Fibroblast of skin of back (primary cell): Measurements from ENCODE around the gene GALNT13.

Source experiments
- DNase-seq: peaks from one replicate; pipeline ENCODE4 v3.0.0-alpha.2; 2013

The GALNT13 gene

DNA sequence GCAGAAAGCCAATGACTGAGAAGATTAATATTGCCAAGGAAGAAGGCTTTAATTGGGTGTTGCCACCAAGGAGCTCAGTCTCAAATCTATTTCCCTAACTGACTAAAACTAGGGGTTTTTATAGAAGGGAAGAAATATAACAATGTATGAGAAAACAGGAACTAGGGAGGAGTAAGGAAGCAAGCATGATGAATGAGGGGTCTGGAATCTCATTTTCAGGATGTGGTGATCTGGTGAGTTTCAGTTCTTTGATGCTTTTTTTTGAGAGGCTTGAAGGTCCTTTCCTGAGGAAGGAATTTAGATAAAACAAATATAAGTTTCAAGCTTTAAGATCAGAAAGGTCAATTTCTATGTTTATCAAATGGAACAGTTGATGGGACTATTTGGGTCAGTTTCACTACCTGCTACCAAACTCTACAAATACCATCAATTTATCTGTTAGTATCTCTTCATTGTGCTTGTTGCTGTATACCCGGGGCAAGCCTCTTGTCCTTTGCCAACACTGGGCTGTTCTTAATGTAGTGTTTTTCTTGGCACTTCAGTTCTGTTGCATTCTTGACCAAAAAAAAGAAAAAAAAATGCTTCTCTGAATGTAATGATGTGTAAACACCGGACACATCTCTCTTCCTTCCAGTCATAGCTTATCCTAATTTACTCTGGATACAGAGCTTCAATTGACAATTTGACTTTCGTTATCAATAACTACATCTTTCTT lies 357.0 kb downstream of the GALNT13 start:
- no peak for DNase-seq

DNA sequence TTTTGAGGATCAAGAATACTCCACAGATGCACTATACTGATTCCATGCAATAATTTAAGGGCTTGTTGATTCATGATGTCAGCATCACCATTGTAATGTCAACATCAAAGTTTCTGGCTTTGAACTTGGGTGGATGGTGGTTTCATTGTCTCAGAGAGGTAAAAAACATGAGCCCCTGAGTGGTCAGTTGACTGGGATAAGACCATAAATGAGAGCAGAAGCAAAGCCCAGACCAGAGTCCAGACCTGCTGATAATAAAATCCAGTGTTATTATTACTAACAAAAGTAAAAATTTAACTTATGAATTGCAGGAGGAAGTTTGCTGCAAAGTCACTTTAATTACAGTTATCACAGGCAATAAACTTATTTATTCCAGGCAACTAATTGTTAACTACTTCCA lies 358.2 kb downstream of the GALNT13 start:
- no peak for DNase-seq

DNA sequence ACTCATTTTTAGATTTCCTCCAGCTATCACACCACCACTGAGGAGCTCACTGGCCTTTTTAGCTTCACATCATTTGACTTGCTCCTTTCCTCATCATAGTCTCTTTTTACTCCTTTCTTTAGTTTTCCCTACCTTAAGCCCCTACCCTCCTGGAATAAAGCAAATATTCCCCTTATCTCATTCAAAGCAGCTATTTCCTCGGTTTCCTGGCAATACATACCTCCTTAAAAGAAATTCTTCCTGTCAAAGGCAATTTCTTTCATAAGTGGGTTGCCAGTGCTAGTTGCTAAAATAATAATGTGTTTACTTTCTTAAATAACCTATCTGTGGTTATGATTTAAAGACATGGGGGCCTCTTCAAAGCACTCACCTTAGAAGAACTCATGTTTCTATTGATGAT lies 359.3 kb downstream of the GALNT13 start:
- DNase-seq: no peak

DNA sequence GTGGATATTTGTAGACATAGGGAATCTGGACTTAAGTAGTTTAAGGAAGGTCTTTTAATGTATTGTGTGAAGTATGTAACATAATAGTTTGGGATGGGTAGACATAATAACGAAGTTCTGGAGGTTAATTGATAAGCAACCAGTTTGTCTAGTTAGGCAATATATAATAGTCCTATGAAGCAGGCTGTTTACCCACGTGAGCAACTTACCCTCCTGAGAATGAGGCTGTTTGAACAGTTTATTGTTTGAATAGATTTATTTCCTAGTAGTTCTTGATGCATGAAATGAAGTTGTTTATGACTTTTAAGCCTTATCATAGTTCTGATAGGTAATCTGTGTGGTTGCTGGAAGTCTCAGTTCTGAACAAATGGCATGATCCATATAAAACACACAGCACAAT lies 361.5 kb downstream of the GALNT13 start:
- no peak for DNase-seq

DNA sequence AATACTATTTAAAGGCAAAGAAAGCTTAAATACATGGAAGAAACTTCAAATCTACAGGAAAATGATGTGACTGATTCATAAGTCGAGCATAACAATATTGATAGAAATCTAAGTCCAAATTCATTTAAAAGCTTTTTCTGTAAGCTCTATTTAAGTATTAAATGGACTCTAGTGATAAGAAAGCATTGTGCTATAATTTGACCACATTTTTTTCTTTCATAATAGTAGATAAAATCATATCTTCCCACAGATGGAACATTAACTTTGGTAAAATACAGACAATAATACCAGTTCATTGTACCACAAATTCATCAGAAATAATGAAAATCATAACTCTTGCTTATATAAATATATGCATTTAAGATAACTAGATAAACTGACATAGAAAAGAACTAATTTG lies 366.5 kb downstream of the GALNT13 start:
- DNase-seq: no peak

DNA sequence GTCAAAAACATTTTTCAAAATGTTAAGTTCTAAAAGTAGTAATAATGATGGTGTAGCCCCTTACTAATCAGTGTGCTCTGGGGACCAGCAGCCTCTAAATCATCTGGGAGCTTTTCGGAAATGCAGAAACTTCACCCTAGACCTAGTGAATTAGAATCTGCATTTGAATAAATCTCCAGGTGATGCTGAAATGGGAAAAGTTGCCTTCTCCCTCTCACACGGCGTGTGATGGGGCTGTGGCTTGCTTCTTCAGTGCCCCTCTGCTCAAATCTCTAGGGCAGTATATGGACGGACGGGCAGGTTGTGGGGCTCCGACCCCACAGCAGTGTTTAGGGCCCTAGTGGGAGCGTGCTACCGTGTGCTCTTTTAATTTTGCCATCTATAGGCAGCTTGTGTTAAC lies 368.6 kb downstream of the GALNT13 start:
- no peak for DNase-seq

DNA sequence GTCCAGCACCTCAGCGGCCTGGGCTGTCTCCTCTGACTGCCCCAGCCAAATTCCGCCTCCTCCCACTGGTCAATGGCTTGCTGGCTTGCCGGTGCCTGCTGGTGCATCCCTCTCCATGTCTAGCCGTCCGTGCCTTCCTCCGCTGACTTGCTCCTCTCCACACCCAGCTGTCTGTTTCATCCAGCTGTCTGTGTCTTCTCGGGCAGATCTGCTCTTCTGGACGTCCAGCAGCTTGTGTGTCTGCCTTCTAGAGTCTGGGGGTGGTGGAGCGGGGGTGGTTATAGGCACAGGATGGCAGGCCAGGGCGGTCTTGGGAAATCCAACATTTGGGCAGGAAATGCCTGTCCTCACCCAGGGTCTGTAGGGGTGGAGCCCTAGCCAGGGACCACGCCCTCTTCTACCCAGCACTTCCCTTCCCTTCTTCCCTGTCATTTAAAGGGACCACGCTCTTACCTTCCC lies 369.2 kb downstream of the GALNT13 start:
- DNase-seq: no peak

DNA sequence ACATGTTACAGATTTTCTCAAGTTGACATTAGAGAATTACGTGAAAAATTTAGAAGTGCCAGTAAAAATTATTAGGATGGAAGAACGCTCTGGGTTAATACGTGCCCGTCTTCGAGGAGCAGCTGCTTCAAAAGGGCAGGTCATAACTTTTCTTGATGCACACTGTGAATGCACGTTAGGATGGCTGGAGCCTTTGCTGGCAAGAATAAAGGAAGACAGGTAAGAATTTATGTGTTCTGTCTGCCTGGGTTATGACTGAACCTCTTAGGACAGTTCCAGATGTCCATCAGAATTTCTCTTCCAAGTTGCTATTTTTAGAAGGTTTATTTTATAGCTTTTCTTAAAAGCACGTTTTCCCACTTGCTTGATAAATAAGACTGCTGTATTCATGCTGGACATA lies 371.0 kb downstream of the GALNT13 start:
- DNase-seq: no peak

DNA sequence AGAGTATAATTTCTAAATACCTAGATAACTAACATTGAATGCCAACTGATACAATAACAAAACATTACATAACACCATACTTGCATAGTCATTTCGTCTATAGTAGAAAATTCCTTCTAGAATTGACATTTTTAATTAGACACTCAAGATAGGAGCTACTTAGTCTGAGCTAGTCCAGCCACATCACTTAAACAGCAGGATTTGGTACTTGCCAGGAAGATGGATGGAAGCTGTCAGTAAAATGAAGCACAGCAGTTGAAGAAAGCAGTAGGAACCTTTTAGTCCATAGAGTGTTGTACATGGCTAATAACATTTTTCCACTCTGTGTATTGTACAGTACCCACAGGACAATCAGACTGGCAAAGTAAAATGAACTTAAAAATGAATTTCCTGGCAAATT lies 372.0 kb downstream of the GALNT13 start:
- no peak for DNase-seq

DNA sequence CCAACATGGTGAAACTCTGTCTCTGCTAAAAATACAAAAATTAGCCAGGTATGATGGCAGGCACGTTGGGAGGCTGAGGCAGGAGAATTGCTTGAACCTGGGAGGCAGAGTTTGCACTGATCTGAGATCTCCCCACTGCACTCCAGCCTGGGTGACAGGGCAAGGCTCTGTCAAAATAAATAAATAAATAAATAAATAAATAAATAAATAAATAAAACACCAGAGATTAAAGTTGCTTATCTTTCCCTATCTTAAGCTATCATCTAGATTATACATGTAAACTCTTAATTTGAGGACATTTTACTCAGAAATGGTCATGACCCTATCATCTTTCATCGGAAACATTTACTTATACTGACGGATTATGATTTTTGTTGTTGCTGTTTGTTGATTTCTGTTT lies 373.2 kb downstream of the GALNT13 start:
- DNase-seq: no peak

DNA sequence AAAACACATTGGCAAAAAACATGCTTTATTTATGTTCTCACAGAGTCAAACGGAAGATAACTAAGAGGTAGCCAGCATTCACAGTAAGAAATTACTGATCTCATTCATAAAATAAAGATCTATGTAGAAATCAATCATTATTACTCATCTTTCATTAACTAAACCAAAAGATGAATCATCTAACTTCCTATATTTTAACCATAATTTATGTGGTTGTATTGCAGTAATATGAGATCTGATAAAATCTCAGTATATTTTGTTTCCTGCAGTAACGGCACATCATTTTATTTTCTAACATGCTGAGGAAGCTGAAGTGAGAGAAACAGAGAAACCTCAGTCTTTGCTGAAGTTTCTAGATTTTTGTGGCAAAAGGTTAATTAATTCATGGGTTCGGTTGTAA lies 375.8 kb downstream of the GALNT13 start:
- DNase-seq: no peak

DNA sequence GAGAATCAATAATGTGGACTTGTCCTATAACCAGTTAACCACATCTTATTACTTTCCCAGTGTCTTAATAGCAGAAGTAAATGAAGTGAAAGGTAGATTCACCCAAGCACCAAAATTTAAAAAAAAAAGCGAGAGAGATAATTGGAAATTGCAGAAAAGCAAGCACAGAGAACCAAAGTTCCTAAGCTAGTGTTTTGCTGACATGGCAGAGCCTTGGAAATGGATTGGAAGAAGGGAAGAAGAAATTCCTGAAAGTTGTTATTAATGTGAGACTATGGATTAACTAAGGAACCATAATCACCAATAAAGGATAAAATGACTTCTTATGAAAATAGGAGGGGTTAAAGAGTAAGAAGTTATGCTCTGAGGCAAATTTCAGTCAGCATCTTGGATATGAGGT lies 384.4 kb downstream of the GALNT13 start:
- no peak for DNase-seq

DNA sequence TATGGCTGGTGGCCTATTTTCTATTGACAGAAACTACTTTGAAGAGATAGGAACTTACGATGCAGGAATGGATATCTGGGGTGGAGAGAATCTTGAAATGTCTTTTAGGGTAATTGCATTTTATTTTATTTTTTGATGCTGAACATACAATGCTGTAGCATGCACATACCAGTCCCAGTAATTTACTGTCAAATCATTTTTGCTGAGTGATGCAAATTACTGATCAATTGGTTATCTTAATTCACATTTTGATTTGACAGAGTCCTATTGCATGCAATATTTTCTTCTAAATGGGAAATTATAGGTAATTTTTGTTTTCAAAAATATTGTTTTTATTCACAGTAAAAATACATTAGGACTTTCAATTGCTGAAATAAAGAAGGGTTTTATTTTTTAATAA lies 387.3 kb downstream of the GALNT13 start:
- no peak for DNase-seq

DNA sequence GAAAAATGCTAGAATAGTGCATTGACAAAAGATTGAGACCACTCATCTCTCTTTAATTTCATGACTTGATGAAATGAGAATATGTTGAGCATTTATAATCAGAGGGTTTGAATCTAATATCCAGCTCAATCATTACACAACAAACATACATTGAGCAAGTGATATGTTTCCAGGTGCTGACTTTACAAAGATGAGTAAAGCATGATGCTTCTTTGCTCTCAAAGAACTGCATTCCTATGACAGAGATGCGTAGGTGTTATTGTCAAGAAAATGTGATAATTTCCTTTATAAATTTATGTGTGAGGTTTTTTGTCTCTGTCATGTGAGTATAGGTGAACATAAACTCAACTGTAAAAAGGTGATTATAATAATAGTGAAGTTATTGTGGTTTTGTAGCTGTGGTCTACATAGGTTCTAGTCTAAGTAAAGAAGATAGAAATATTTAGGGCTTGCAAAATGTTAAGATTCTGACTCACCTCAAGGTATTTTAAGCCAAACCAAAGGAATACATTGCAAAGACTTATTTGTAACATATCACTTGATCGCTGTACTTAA lies 389.8 kb downstream of the GALNT13 start:
- no peak for DNase-seq

DNA sequence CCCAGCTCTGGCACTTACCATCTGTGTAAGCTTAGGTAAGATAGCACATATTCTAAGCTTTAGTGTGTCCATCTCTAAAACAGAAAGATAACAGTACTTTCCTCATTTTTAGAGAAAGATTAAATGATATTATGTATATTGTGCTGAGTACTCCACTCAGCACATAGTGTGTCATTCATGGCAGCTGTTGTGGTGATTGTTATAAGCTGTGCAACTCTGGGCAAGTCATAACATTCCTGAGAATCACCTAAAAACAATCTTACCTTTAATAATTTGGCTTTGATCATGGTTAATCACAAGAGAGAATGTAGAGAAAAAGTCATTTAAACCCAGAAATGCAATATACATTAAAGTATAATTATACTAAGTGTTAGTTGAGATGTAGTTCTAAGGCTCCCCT lies 391.5 kb downstream of the GALNT13 start:
- no peak for DNase-seq

DNA sequence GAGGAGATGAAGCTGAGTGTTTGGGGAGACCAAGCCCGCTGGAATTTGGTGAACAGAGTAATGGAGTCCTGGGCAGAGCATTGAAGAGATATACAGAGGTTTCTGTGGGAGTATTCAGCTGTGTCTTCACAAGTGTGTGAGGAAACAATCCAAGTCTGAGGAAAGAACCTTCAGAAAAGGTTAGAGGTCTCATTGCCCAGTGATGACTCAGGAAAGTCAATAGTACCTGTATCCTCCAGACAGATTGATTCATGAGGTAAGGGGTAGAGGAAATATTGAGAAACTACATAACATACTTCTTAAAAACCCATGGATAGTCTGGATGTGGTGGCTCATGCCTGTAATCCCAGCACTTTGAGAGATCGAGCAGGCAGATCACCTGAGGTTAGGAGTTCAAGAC lies 392.3 kb downstream of the GALNT13 start:
- no peak for DNase-seq

DNA sequence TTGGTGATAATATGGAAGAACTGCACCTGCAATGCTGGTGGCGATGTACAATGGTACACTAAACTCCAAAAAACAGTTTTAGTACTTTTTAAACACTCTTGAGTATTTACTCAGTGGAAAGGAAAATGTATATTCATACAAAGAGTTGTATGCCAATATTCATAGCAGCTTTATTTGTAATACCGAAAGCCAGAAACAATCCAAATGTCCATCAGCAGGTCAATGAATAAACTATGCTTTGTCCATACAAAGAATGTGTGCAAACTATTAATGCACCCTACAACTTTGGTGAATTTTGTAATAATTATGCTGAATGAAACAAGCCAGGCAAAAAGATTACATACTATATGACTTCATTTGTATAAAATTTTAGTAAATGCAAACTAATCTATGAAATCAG lies 396.3 kb downstream of the GALNT13 start:
- DNase-seq: no peak

DNA sequence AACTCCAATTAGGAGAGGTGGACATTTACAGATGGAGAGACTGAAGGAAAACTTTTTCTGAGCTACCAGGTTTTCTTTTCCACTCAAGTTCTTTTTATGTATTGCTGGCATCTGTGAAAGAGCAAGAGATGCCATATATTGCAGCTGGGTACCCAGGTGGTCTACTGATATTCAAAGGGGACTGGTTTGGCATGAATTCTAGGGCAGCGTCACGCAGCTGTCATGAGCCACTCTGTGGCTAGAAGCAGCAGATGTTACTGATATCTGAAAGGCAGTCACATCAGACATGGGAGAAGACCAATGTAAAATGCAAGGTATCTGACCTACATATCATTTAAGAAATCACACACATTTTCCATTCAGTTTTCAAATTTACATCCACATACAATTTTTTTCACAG lies 408.8 kb downstream of the GALNT13 start:
- DNase-seq: no peak

DNA sequence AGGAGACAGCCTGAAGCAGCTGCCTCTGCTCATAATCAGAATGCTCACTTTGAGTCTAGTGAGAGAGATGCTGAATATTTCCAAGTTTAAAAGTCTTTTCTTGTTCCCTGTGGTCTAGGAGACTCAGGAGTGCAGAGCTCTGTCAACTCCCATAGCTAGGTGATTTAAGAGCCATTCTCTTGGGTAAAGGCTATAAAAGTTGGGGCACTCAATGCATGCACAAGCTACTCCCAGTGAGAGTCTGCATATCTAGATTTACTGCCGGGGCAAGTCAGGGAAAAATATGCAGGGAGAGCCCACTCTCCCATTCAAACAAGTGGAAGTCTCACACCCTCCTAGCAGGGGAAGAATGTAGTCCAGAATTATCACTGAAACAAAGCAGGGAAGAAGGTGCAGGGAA lies 418.1 kb downstream of the GALNT13 start:
- no peak for DNase-seq

DNA sequence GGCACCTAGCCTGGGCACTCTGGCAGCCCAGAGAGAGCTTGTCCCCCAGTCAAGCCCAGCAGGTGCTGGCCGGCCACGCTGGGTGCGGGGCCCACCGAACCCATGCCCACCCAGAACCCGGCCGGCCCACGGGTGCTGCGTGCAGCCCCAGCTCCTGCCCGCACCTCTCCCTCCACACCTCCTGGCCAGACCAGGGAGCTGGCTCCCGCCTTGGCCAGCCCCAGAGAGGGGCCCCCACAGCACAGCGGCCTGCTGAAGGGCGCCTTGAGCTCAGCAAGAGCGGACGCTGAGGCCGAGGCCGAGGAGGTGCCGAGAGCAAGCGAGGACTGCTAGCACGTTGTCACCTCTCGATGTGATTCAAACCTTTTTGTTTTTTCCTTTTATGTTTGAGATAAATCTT lies 419.8 kb downstream of the GALNT13 start:
- DNase-seq: no peak

DNA sequence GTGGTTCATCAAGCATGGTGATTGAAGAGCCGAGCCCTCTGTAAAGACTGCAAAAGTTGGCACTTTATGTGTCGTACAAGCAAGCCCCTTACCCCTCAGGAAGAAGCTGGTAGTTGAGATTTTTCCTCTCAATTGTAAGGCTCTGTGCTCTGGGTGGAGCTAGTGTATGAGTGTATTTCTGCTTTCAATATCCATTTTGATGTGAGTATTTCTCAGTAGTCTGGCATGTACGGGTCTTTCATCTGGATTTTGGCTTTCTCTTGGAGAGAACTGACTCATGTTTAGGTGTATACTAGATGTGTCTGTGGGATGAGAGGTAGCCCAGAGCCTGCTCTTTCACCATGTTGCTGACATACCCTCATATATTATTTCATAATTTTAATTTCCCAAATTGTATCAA lies 420.2 kb downstream of the GALNT13 start:
- DNase-seq: no peak

DNA sequence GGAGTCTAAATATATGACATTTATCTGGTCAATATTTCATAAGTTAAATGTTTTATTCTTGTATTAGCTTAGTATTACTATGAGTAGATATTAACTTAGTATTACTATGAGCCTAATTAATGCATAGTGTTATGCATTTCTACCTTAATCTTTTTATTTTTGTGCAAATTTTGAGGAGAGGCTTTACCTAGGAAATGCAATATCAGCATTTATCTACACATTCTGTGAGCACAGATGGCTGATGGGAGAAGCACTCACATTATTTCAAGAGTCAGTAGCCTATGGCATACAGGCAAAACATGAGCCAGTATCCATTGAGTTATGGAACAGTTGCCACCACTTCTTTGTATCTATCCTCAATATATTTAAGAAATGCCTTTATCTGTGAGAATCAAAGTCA lies 422.1 kb downstream of the GALNT13 start:
- DNase-seq: no peak

DNA sequence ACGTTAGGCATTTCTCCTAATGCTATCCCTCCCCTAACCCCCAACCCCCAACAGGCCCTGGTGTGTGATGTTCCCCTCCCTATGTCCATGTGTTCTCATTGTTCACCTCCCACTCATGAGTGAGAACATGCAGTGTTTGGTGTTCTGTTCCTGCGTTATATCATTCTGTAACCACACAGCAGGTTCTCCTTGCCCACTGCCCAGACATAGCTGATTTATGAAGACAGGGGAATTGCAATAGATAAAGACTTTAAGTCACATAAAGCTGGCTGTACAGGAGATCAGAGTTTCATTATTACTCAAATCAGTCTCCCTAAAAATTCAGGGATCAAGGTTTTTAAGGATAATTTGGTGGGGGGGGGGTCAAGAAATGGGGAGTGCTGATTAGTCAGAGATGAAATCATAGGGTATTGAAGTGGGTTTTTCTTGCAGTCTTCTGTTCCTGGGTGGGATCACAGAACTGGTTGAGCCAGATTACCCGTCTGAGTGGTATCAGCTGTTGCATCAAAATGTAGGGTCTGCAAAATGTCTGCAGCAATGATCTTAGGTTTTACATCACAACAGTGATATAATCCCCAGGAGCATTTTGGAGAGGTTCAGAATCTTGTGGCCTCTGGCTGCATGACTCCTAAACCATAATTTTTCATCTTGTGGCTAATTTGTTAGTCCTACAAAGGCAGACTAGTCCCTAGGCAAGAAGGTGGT lies 434.7 kb downstream of the GALNT13 start:
- DNase-seq: no peak

DNA sequence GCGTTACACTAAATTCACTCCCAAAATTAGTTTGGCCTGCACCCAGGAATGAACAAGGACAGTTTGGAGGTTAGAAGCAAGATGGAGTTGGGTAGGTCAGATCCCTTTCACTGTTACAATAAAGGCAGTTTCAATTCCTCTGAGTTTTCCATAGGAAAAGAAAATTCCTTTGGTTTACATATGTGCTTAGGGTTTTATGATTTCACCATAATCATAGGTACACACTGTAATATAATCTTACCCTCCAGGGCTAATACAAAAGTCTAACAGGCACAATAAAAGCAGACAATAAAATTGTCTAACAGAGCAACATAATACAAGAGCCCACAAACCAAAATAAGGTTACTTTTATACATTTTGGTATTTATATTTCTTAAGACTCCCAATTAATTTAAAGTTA lies 435.3 kb downstream of the GALNT13 start:
- no peak for DNase-seq
